SH-SY5Y (cell line): Measurements from ENCODE around the gene PCSK9.

Experiments used
- GATA2 ChIP-seq: IDR thresholded peaks from 2 replicates; pipeline ENCODE4 v1.6.1; 2011; ENCODE audit warnings: mild to moderate bottlenecking, low read depth, low read length
- GATA3 ChIP-seq: IDR thresholded peaks from 2 replicates; pipeline ENCODE4 v1.6.1; 2011; ENCODE audit warnings: low read depth, mild to moderate bottlenecking, low read length, moderate library complexity

DNA sequence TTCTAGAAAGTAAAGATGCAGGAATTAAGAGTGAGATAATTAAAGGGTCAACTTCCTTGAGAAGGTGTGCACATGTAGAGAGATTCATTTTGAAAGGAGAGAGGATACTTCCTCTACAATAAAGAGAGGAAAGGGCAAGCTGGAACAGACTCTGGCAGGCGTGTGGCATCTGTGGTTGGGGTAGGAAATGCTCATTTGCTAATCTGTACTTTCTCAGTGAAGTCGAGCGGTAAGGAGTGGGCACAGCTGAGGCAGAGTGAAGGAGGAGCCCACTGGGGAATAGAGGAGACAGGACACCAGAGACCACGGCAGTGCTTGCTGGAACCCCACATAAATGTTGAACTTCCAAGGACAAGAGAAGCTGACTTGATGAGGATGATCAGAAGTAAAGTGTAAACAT is 49.1 kb downstream of the PCSK9 start:
- TF ChIP-seq GATA2 (no peak), GATA3 (no peak)
